CD4-positive, alpha-beta T cell (primary cell): ENCODE results near the gene SAMD4A. TPM values are rescaled to one million over a fixed set of nuclear protein-coding genes. Genes with fewer than 3 reads are reported as not detected.

Experiments used
- ATAC-seq: fragments of 200-7000 bp; cut with Tn5 transposase; one replicate; pipeline ENCODE4 v1.10.0; 2022; ENCODE audit warnings: mild to moderate bottlenecking; ENCODE audit not compliant: poor library complexity
- CTCF ChIA-PET: fragments of 350-600 bp; sonication (Branson Sonifier 250); formaldehyde crosslinking; loops from one replicate; lab custom pipeline; 2021; ENCODE audit warnings: antibody characterized with exemption, inconsistent platforms; lab: Charles Lee
- POLR2A ChIA-PET: fragments of 350-600 bp; sonication (Branson Sonifier 250); formaldehyde crosslinking; loops from one replicate; lab custom pipeline; 2021; ENCODE audit warnings: antibody characterized with exemption, inconsistent platforms; lab: Charles Lee
- DNase-seq, 14 experiments: peaks; one replicate each; pipeline ENCODE4 v3.0.0-alpha.2; 2013 to 2020; ENCODE audit warnings: mixed read lengths in 2 of 14
- H3K27ac ChIP-seq, 2 donors: one replicate each; pipeline versions ENCODE4 v1.5.1 to v1.7.0; 2013; ENCODE audit warnings: low read length in 2 of 2, low read depth in 1 of 2, mild to moderate bottlenecking in 1 of 2
- H3K27me3 ChIP-seq, 2 experiments: 1 replicate in 1 of 2; 2 replicates in 1 of 2; pipeline versions ENCODE4 v1.6.1 to v1.7.0; 2013; ENCODE audit warnings: low read length in 2 of 2, control low read depth in 1 of 2, mild to moderate bottlenecking in 1 of 2, moderate library complexity in 1 of 2; ENCODE audit not compliant: insufficient read depth in 2 of 2, control insufficient read depth in 1 of 2
- H3K36me3 ChIP-seq: one replicate; pipeline ENCODE4 v1.6.1; 2013; ENCODE audit warnings: low read length, control low read depth; ENCODE audit not compliant: insufficient read depth
- H3K4me1 ChIP-seq: one replicate; pipeline ENCODE4 v1.6.1; 2013; ENCODE audit warnings: low read length, control low read depth; ENCODE audit not compliant: insufficient read depth
- H3K4me3 ChIP-seq: one replicate; pipeline ENCODE4 v1.5.1; 2013; ENCODE audit warnings: mild to moderate bottlenecking, low read length, moderate library complexity
- H3K9me3 ChIP-seq, 2 experiments: 1 replicate in 1 of 2; 2 replicates in 1 of 2; pipeline versions ENCODE4 v1.6.1 to v1.7.0; 2013; ENCODE audit warnings: low read length in 2 of 2, mild to moderate bottlenecking in 2 of 2, control low read depth in 1 of 2, moderate library complexity in 1 of 2; ENCODE audit not compliant: control insufficient read depth in 1 of 2, insufficient read depth in 1 of 2
- H3K27ac Mint-ChIP-seq: one replicate; pipeline ENCODE4 v1.8.0; 2020; ENCODE audit warnings: mixed read lengths
- H3K27me3 Mint-ChIP-seq: one replicate; pipeline ENCODE4 v1.8.0; 2021; ENCODE audit warnings: mixed read lengths
- H3K36me3 Mint-ChIP-seq: one replicate; pipeline ENCODE4 v1.8.0; 2021; ENCODE audit warnings: low read depth, mixed read lengths
- H3K4me1 Mint-ChIP-seq: one replicate; pipeline ENCODE4 v1.8.0; 2021; ENCODE audit warnings: low read depth, mixed read lengths
- H3K4me3 Mint-ChIP-seq: one replicate; pipeline ENCODE4 v1.8.0; 2020; ENCODE audit warnings: mild to moderate bottlenecking, mixed read lengths
- H3K9me3 Mint-ChIP-seq: one replicate; pipeline ENCODE4 v1.8.0; 2020; ENCODE audit warnings: mixed read lengths
- intact Hi-C, 2 experiments: fragments of 100-400 bp; cut with DNase I in 1 of 2; cut with micrococcal nuclease in 1 of 2; formaldehyde crosslinking; loops; one replicate each; pipeline versions ENCODE4 v1.15.1 to v1.9.0; 2023 to 2025; cut with DNase I, micrococcal nuclease
- total RNA-seq, 174 experiments: library from RNA in 2 of 174; stranded (reverse) in 2 of 174; gene quantifications; one replicate each; pipeline ENCODE4 v1.2.3 and lab custom pipeline; 2021 to 2026
- TF ChIP-seq, protein P1 (sequence below): fragments of 200-600 bp; IDR thresholded peaks from one replicate; pipeline ENCODE4 v1.8.0; 2022; ENCODE audit warnings: antibody characterized with exemption, mild to moderate bottlenecking

SAMD4A gene
- total RNA-seq, 2 experiments from 2014 or later: 1.9 to 2.3 TPM

DNA sequence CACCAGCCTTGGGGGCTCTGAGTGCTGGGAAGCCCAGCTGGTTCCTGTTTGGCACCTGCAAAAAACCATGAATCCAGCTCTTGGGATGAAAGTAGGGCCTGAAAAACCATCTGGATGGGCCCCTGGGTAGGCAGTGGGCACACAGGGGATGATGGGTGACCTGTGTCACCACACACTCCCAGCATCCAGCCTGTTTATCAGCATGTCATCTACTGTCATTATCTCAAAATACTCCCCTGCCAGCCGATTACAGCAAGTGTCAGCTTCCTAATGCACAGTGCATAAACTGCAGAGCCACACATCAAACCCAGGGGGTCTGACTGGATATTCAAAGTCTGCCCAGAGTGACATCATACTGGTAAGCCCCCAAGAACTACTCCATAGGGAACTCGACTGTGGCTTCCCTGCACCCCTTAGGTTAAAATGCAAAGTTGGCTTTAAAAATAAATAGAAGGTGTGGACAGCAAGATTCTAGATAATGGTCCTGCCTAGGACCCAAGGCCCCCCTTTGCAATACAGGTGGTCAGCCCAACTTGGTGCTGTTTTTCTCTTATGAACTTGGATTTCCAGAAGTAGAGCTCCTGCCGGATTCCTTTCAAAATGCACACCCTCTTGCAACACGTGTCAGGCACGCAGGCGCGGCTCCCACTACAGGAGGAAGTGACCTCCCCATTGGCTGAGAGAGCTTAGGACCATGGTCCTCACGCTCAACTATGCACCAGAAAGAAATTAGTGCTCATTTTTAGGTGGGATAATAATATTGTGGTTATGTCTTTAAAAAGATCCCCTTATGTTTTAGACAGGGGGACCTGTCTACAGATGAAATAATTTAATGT is 241.6 kb downstream of the SAMD4A start:
- TF ChIP-seq, protein P1, sequence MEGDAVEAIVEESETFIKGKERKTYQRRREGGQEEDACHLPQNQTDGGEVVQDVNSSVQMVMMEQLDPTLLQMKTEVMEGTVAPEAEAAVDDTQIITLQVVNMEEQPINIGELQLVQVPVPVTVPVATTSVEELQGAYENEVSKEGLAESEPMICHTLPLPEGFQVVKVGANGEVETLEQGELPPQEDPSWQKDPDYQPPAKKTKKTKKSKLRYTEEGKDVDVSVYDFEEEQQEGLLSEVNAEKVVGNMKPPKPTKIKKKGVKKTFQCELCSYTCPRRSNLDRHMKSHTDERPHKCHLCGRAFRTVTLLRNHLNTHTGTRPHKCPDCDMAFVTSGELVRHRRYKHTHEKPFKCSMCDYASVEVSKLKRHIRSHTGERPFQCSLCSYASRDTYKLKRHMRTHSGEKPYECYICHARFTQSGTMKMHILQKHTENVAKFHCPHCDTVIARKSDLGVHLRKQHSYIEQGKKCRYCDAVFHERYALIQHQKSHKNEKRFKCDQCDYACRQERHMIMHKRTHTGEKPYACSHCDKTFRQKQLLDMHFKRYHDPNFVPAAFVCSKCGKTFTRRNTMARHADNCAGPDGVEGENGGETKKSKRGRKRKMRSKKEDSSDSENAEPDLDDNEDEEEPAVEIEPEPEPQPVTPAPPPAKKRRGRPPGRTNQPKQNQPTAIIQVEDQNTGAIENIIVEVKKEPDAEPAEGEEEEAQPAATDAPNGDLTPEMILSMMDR: no peak
- Mint-ChIP-seq H3K27ac (no peak overlapping the region), H3K27me3 (peaks cover 10% of the 10 kb centered on the region), H3K9me3 (no peaks in the 10 kb centered on the region), H3K4me3 (no peak overlapping the region), H3K36me3 (no peaks in the 10 kb centered on the region), H3K4me1 (peaks cover 5% of the 10 kb centered on the region)
- Histone ChIP-seq H3K4me1 (peaks cover 7% of the 10 kb centered on the region), H3K27me3 (peaks cover 3 to 4% of the 10 kb centered on the region in 2 experiments), H3K9me3 (no peaks in the 10 kb centered on the region), H3K4me3 (no peak overlapping the region), H3K27ac (no peak overlapping the region), H3K36me3 (no peaks in the 10 kb centered on the region)
- intact Hi-C loops: loop anchor here in 1 of 2 experiments (5.0 kb wide), 1 partner anchor 99 kb away; no protein-coding TSS in a partner anchor
- ChIA-PET POLR2A (no interaction called here), CTCF (no interaction called here)
- ATAC-seq: no peak
- DNase-seq: no peak

DNA sequence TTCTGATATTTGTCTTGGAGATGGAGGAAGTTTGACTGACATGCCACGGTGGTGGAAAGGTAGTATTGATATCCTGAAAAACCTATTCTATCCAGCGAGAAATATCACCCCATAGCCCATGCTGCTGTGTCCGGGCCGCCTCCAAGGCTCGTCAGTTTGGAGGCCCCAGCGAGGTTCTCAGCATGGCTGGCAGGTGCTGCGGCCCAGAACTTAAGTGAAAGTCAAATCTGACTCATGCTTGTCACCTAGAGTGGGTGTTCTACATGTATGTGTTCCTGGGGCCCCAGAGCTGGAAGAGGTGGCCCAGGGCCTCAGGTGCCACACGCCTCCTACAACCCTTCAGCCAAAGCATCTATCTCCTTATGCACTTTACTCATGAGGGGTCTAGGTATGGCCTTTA is 242.8 kb downstream of the SAMD4A start:
- H3K4me1 ChIP-seq: peaks cover 7% of the 10 kb centered on the region
- ChIA-PET CTCF (no interaction called here), POLR2A (no interaction called here)
- H3K27ac Mint-ChIP-seq: no peak overlapping the region
- ATAC-seq (no peak), DNase-seq (no peak)
- no peak overlapping the region for H3K27ac ChIP-seq
- H3K4me3 ChIP-seq: no peak overlapping the region
- intact Hi-C loops: loop anchor here in 1 of 2 experiments (5.0 kb wide), 1 partner anchor 98 kb away; no protein-coding TSS in a partner anchor
- H3K4me1 Mint-ChIP-seq: peaks cover 5% of the 10 kb centered on the region
- no peaks in the 10 kb centered on the region for H3K9me3 Mint-ChIP-seq
- TF ChIP-seq, protein P1: no peak
- peaks cover 3 to 4% of the 10 kb centered on the region in 2 experiments for H3K27me3 ChIP-seq
- H3K9me3 ChIP-seq: no peaks in the 10 kb centered on the region
- H3K4me3 Mint-ChIP-seq: no peak overlapping the region
- H3K36me3 Mint-ChIP-seq: no peaks in the 10 kb centered on the region
- no peaks in the 10 kb centered on the region for H3K36me3 ChIP-seq
- peaks cover 10% of the 10 kb centered on the region for H3K27me3 Mint-ChIP-seq

DNA sequence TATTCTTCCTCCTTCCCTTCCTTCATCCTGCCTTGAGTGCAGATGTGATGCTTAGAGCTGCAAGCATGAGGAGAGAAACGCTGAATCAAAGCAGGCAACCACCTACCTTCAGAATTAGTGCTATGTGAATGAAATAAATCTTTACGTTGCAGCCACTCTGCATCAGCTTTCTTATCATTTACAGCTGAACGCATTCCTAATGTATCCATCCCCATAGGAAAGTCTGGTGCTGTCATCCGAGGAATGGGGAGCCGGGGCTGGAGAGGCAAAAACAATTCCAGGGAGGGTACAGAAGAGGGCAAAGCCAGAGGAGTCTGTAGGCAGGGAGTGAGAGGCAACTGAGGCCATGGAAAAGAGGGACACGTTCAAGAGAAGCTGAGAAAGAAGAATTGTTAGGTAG is 245.7 kb downstream of the SAMD4A start:
- H3K4me1 ChIP-seq: no peaks in the 10 kb centered on the region
- no peak for ATAC-seq
- H3K27me3 Mint-ChIP-seq: no peaks in the 10 kb centered on the region
- H3K36me3 Mint-ChIP-seq: no peaks in the 10 kb centered on the region
- no peak overlapping the region for H3K27ac Mint-ChIP-seq
- no peaks in the 10 kb centered on the region for H3K9me3 Mint-ChIP-seq
- H3K9me3 ChIP-seq: no peaks in the 10 kb centered on the region
- TF ChIP-seq, protein P1: no peak
- ChIA-PET POLR2A (no interaction called here), CTCF (no interaction called here)
- H3K27ac ChIP-seq: no peak overlapping the region
- H3K4me1 Mint-ChIP-seq: no peaks in the 10 kb centered on the region
- H3K4me3 ChIP-seq: no peak overlapping the region
- H3K4me3 Mint-ChIP-seq: no peak overlapping the region
- no peaks in the 10 kb centered on the region for H3K36me3 ChIP-seq
- no peak for DNase-seq
- H3K27me3 ChIP-seq: no peaks in the 10 kb centered on the region
- intact Hi-C loops: no loop called here
